Measurements from ENCODE around the gene CBLB.

Gene CBLB

GRCh38 chr3:105856605-105857004 is 12.2 kb downstream of the CBLB start:
- H3K4me1 ChIP-seq (ENCODE audit: control insufficient read depth, insufficient read depth, low read length) = no peaks in the 10 kb centered on the region
- POLR2A ChIA-PET = no interaction called here
- CTCF ChIA-PET = no interaction called here

GRCh38 chr3:105853801-105854432 is 14.9 kb downstream of the CBLB start:
- Histone ChIP-seq H3K4me3 (ENCODE audit: low read depth, low read length) (no peak overlapping the region), H3K36me3 (ENCODE audit: control insufficient read depth in 2 of 2, insufficient read depth in 1 of 2, low read length in 2 of 2) (peaks cover 0 to 14% of the 10 kb centered on the region in 2 experiments; a peak in 1 of 3 replicates), H3K27ac (ENCODE audit: extremely low read depth, low read depth, low read length) (no peak overlapping the region), H3K4me1 (ENCODE audit: control insufficient read depth, insufficient read depth, low read length) (no peaks in the 10 kb centered on the region), H3K9me3 (ENCODE audit: control insufficient read depth, insufficient read depth, low read depth, low read length) (no peaks in the 10 kb centered on the region)
- POLR2A ChIA-PET = no interaction called here
- CTCF ChIA-PET = no interaction called here
- no peak for TF ChIP-seq SP7 (tag by site-specific recombination; IDR thresholded peaks at IDR 0.05)
- no peak for TF ChIP-seq ZNF488 (tag by site-specific recombination; IDR thresholded peaks at IDR 0.05)
- no peak for TF ChIP-seq ZNF654 (tag by site-specific recombination; IDR thresholded peaks at IDR 0.05; ENCODE audit: low read depth)
- TF ChIP-seq ZNF549 (tag by site-specific recombination; IDR thresholded peaks at IDR 0.05) = no peak
- no peak for TF ChIP-seq GLIS2 (tag by site-specific recombination; IDR thresholded peaks at IDR 0.05)
- TF ChIP-seq ZNF585B (tag by site-specific recombination; IDR thresholded peaks at IDR 0.05) = no peak
- no peak for TF ChIP-seq ZSCAN5A (tag by site-specific recombination; IDR thresholded peaks at IDR 0.05)
- no peak for TF ChIP-seq PRDM4 (tag by site-specific recombination; IDR thresholded peaks at IDR 0.05)
- TF ChIP-seq ZNF623 (tag by site-specific recombination; IDR thresholded peaks at IDR 0.05) = no peak
- TF ChIP-seq GLI2 (tag by site-specific recombination; IDR thresholded peaks at IDR 0.05; ENCODE audit: borderline replicate concordance, low read depth) = no peak
- TF ChIP-seq TRIM28 (IDR thresholded peaks at IDR 0.05; ENCODE audit: borderline replicate concordance, low read length) = no peak
- TF ChIP-seq ZBTB21 (tag by site-specific recombination; IDR thresholded peaks at IDR 0.05) = no peak
- no peak for TF ChIP-seq ZNF626 (tag by site-specific recombination; IDR thresholded peaks at IDR 0.05)

More at GRCh38 chr3:105856605-105857004, 12.2 kb downstream of the CBLB start:
- H3K27ac ChIP-seq (ENCODE audit: extremely low read depth, low read depth, low read length) = no peak overlapping the region
- H3K4me3 ChIP-seq (ENCODE audit: low read depth, low read length) = no peak overlapping the region
- TF ChIP-seq TSHZ1 (tag by site-specific recombination; IDR thresholded peaks at IDR 0.05; ENCODE audit: borderline replicate concordance) (no peak), ZNF513 (tag by site-specific recombination; IDR thresholded peaks at IDR 0.05) (no peak), KLF10 (tag by site-specific recombination; IDR thresholded peaks at IDR 0.05) (no peak), OVOL3 (tag by site-specific recombination; IDR thresholded peaks at IDR 0.05) (no peak), KLF17 (tag by site-specific recombination; IDR thresholded peaks at IDR 0.05) (no peak), ZNF514 (tag by site-specific recombination; IDR thresholded peaks at IDR 0.05) (no peak), ZNF433 (tag by site-specific recombination; IDR thresholded peaks at IDR 0.05; ENCODE audit: low read depth) (no peak)
- H3K9me3 ChIP-seq (ENCODE audit: control insufficient read depth, insufficient read depth, low read depth, low read length) = no peaks in the 10 kb centered on the region
- peaks cover 0 to 16% of the 10 kb centered on the region in 2 experiments; a peak in 1 of 3 replicates for H3K36me3 ChIP-seq (ENCODE audit: control insufficient read depth in 2 of 2, insufficient read depth in 1 of 2, low read length in 2 of 2)

Data from HEK293 (cell line).